Body of pancreas (tissue), 4 donors: ENCODE measurements around the gene ZNF335.

ENCODE experiments used
- CTCF ChIP-seq, 7 experiments: fragments of 450-650 bp in 4 of 7; fragments of 200-600 bp in 3 of 7; sonication (generic) in 3 of 7; IDR thresholded peaks; one replicate each; pipeline ENCODE4 v1.5.1; 2016 to 2019; ENCODE audit warnings: antibody characterized with exemption in 7 of 7
- POLR2A ChIP-seq, 3 donors: fragments of 450-650 bp; IDR thresholded peaks; one replicate each; pipeline ENCODE4 v1.6.1; 2016; ENCODE audit warnings: antibody characterized with exemption in 3 of 3, mild to moderate bottlenecking in 2 of 3

- TF ChIP-seq POLR2A (IDR thresholded peaks at IDR 0.05) (no peak), CTCF (IDR thresholded peaks at IDR 0.05) (no peak)
Measured at GRCh38 chr20:45945678-45946148, 26.3 kb downstream of the ZNF335 start.
